Osteoblast (primary cell): ENCODE results near the gene DNAH7. TPM values are rescaled to one million over a fixed set of nuclear protein-coding genes. Genes with fewer than 3 reads are reported as not detected.

ENCODE experiments used
- DNase-seq: peaks from one replicate; pipeline ENCODE4 v3.0.0; 2011; ENCODE audit warnings: low spot score, mixed read lengths; ENCODE audit not compliant: insufficient read length; ENCODE audit errors: missing footprints
- H2AFZ ChIP-seq: 2 replicates; pipeline ENCODE4 v1.6.0; 2011; ENCODE audit warnings: mild to moderate bottlenecking, low read length
- H3K27ac ChIP-seq: 2 replicates; pipeline ENCODE4 v1.5.1; 2011; ENCODE audit warnings: mild to moderate bottlenecking, low read depth, low read length, moderate library complexity
- H3K27me3 ChIP-seq: 2 replicates; pipeline ENCODE4 v1.6.0; 2012; ENCODE audit warnings: mild to moderate bottlenecking, control low read depth, inconsistent platforms, low read length, moderate library complexity; ENCODE audit not compliant: insufficient read depth
- H3K36me3 ChIP-seq: 2 replicates; pipeline ENCODE4 v1.5.1; 2011; ENCODE audit warnings: mild to moderate bottlenecking, low read length, control low read depth, moderate library complexity; ENCODE audit not compliant: insufficient read depth
- H3K4me1 ChIP-seq: 2 replicates; pipeline ENCODE4 v1.5.1; 2011; ENCODE audit warnings: mild to moderate bottlenecking, low read length, control low read depth, moderate library complexity; ENCODE audit not compliant: insufficient read depth
- H3K4me2 ChIP-seq: 2 replicates; pipeline ENCODE4 v1.6.0; 2011; ENCODE audit warnings: mild to moderate bottlenecking, low read length; ENCODE audit not compliant: insufficient read depth
- H3K4me3 ChIP-seq: fragments of 200-600 bp; sonication (generic); 3 replicates; pipeline ENCODE4 v1.5.1; 2012; ENCODE audit warnings: mild to moderate bottlenecking, low read length, inconsistent platforms; ENCODE audit not compliant: insufficient read depth
- H3K79me2 ChIP-seq: 2 replicates; pipeline ENCODE4 v1.6.0; 2012; ENCODE audit warnings: mild to moderate bottlenecking, low read length, control low read depth, inconsistent platforms; ENCODE audit not compliant: insufficient read depth
- H3K9me3 ChIP-seq: 2 replicates; pipeline ENCODE4 v1.5.1; 2011; ENCODE audit warnings: low read depth, low read length, control low read depth
- H4K20me1 ChIP-seq: 2 replicates; pipeline ENCODE4 v1.6.0; 2012; ENCODE audit warnings: mild to moderate bottlenecking, low read length, control low read depth; ENCODE audit not compliant: insufficient read depth
- total RNA-seq: library from RNA; depleted of rRNA; stranded (reverse); fragments of >200 nt; gene quantifications from 2 replicates; pipeline ENCODE4 v1.2.3, GENCODE V29; 2012
- TF ChIP-seq, protein P1 (sequence below): IDR thresholded peaks from 2 replicates; pipeline ENCODE4 v1.5.1; 2011; ENCODE audit warnings: mild to moderate bottlenecking, low read depth, low read length, moderate library complexity; ENCODE audit errors: extremely low read depth

Gene DNAH7
- total RNA-seq, 1 donor, result 2.5 TPM

DNA sequence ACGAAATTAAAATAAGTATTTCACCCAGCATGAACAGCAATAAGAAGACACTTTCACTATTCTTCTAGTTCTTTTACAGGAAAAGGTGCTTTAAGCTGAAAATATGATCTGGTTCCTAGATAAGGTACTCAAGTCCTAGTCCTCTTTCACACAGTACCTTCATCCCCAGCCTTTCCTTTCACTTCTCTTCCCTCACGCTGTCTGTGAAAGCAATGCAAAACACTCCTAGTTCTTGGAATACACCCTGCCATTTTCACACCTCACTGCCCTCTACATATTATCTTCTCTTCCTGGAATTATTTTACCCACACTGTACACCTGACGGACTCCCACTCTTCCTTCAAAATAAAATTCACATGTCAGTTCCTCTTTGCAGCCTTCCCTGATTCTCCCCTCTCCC is 82.9 kb downstream of the DNAH7 start:
- Histone ChIP-seq H3K36me3 (no peaks in the 10 kb centered on the region), H3K9me3 (no peaks in the 10 kb centered on the region), H3K79me2 (no peaks in the 10 kb centered on the region), H2AFZ (no peak overlapping the region), H3K27me3 (no peaks in the 10 kb centered on the region), H4K20me1 (no peaks in the 10 kb centered on the region), H3K4me1 (peaks cover 2% of the 10 kb centered on the region), H3K4me3 (no peak overlapping the region), H3K27ac (no peak overlapping the region), H3K4me2 (peak overlapping the region; percentile 45)
- DNase-seq, result no peak
- TF ChIP-seq, protein P1, sequence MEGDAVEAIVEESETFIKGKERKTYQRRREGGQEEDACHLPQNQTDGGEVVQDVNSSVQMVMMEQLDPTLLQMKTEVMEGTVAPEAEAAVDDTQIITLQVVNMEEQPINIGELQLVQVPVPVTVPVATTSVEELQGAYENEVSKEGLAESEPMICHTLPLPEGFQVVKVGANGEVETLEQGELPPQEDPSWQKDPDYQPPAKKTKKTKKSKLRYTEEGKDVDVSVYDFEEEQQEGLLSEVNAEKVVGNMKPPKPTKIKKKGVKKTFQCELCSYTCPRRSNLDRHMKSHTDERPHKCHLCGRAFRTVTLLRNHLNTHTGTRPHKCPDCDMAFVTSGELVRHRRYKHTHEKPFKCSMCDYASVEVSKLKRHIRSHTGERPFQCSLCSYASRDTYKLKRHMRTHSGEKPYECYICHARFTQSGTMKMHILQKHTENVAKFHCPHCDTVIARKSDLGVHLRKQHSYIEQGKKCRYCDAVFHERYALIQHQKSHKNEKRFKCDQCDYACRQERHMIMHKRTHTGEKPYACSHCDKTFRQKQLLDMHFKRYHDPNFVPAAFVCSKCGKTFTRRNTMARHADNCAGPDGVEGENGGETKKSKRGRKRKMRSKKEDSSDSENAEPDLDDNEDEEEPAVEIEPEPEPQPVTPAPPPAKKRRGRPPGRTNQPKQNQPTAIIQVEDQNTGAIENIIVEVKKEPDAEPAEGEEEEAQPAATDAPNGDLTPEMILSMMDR, result no peak

DNA sequence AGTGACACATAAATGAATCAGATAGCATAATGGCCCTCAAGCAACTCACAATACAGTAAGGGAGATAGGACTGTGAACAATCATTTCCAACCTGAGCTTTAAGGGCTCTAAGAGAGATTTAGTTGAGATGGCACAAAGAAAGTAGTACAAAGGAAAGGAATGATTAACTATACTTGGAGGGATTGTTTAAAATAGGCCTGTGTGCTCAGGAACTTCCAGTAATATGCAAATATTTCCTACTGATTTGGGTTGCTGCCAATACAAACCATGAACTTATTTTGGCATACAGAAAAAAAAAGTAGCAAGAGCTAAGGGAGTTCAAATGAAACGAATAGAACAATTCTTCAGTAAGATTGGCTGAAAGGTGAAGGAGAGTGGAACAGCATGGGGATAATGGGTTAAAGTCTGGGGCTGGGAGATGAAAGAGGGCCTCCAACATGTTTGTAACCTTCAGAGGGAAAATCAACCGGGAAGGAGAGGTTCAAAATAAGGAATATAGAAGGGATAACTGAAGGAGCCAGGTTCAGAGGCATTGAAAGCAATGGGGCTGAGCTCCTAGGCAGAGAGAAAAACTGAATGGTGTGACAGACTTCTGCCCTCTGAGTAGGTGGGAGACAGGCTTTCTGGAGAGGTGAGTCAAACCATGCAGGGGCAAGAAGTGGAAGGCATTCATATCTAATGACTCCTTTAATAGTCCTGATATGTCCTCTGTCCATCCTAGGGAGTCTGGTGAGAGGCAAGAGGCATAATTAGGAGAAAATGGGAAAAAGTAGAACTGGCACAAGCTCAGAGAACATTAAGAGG is 83.5 kb downstream of the DNAH7 start:
- H3K27me3 ChIP-seq, result no peaks in the 10 kb centered on the region
- TF ChIP-seq, protein P1, result no peak
- peak overlapping the region; percentile 45 for H3K4me2 ChIP-seq
- H3K27ac ChIP-seq, result no peak overlapping the region
- H2AFZ ChIP-seq, result peak overlapping the region; percentile 22
- H3K79me2 ChIP-seq, result no peaks in the 10 kb centered on the region
- H4K20me1 ChIP-seq, result no peaks in the 10 kb centered on the region
- no peak for DNase-seq
- H3K4me1 ChIP-seq, result peaks cover 2% of the 10 kb centered on the region
- H3K9me3 ChIP-seq, result no peaks in the 10 kb centered on the region
- H3K4me3 ChIP-seq, result no peak overlapping the region
- H3K36me3 ChIP-seq, result no peaks in the 10 kb centered on the region

DNA sequence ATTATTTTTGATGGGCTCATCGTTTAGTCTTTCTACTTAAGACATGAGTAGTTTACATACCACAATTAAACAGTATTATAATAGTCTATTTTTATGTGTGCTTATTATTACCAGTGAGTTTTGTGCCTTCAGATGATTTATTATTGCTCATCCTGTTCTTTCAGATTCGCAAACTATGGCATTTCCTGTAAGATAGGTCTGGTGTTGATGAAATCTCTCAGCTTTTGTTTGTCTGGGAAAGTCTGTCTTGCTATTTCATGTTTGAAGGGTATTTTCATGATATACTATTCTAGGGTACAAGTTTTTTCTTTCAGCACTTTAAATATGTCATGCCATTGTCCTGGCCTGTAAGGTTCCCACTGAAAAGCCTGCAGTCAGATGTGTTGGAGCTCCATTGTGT is 101.3 kb downstream of the DNAH7 start:
- TF ChIP-seq, protein P1, result no peak
- Histone ChIP-seq H3K27me3 (no peaks in the 10 kb centered on the region), H3K79me2 (no peaks in the 10 kb centered on the region), H3K9me3 (no peaks in the 10 kb centered on the region), H3K36me3 (no peaks in the 10 kb centered on the region), H3K27ac (no peak overlapping the region), H4K20me1 (no peaks in the 10 kb centered on the region), H2AFZ (no peak overlapping the region), H3K4me3 (no peak overlapping the region), H3K4me2 (no peak overlapping the region), H3K4me1 (no peaks in the 10 kb centered on the region)
- no peak for DNase-seq

DNA sequence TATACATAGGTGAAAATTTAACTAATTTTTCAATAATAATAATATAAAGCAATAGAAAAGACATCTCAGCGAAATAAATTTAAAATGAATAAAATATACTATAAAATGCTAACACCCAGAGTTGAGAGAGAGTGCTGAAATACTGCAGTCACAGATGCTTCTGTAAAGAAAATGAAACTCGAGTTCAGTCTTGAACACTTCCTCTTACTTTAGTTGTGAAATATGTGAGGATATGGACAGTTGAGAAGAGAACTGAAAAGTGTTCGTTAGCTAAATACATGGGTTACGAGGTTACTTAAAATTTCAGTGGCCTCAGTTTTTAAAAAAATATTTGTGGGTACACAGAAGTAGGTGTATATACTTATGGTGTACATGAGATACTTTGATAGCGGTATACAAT is 106.8 kb downstream of the DNAH7 start:
- H2AFZ ChIP-seq, result no peak overlapping the region
- H3K27ac ChIP-seq, result no peak overlapping the region
- TF ChIP-seq, protein P1, result no peak
- no peak overlapping the region for H3K4me2 ChIP-seq
- H4K20me1 ChIP-seq, result no peaks in the 10 kb centered on the region
- H3K4me3 ChIP-seq, result no peak overlapping the region
- H3K36me3 ChIP-seq, result no peaks in the 10 kb centered on the region
- H3K4me1 ChIP-seq, result no peaks in the 10 kb centered on the region
- DNase-seq, result no peak
- no peaks in the 10 kb centered on the region for H3K79me2 ChIP-seq
- no peaks in the 10 kb centered on the region for H3K27me3 ChIP-seq
- H3K9me3 ChIP-seq, result no peaks in the 10 kb centered on the region
